Measurements from ENCODE around the gene CRELD1. TPM values are rescaled to one million over a fixed set of nuclear protein-coding genes. Genes with fewer than 3 reads are reported as not detected.

Gene CRELD1
- total RNA-seq, 6 donors from 2014 or later, result 31.7 to 72.3 (median 44.0) TPM

DNA sequence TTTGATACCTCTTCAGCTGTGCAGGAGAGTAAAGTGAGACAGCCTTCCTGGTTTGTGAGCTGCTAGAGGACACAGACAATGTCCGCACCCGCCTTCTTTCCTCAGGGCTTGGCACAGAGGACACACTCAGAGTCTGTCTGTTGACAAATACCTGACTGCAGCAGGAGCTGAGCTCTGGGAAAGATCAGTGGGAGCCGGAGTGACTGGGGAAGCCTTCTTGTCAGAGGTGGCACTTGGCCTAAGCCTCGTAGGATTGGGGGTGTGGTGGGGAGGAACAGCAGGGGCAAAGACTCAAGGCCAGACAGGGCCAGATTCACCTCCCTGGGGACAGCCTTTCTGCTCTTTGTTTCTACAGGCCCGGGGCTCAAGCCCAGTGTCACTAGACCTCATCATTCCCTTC is 20.0 kb upstream of the CRELD1 start:
- no peaks in the 10 kb centered on the region for H3K27me3 ChIP-seq
- 75 to 93% methylated on average over 3 to 5 of the region's 5 CpGs for WGBS, 2 donors

DNA sequence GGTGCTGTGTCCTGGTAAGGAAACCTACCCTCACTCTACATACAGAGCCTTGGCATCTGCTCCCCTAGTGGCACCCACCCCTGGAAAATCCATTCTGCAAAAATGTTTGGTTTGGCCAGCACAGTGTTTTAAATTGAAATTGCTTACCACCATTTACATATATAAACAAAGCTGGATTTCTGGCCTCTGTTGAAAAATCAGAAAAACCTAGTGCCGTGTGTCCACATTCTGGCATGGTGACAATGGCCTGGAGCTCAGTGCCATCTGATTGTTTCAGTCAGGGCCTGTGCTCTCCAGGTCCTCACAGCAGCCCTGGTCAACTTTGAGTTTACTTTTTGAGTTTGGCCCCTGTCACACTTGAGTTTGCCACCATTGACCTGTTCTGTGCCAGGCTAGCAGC is 19.6 kb upstream of the CRELD1 start:
- Histone ChIP-seq H3K36me3 (no peaks in the 10 kb centered on the region), H3K4me3 (no peak overlapping the region), H3K4me1 (peaks cover 33 to 62% (median 41%) of the 10 kb centered on the region in 4 donors), H3K9me3 (no peaks in the 10 kb centered on the region), H3K27ac (peak overlapping the region in 1 of 4 donors; percentile 89), H3K27me3 (no peaks in the 10 kb centered on the region)
- DNase-seq (no peak), ATAC-seq (ENCODE audit: low FRiP score in 2 of 2) (no peak)
- TF ChIP-seq, protein P1, sequence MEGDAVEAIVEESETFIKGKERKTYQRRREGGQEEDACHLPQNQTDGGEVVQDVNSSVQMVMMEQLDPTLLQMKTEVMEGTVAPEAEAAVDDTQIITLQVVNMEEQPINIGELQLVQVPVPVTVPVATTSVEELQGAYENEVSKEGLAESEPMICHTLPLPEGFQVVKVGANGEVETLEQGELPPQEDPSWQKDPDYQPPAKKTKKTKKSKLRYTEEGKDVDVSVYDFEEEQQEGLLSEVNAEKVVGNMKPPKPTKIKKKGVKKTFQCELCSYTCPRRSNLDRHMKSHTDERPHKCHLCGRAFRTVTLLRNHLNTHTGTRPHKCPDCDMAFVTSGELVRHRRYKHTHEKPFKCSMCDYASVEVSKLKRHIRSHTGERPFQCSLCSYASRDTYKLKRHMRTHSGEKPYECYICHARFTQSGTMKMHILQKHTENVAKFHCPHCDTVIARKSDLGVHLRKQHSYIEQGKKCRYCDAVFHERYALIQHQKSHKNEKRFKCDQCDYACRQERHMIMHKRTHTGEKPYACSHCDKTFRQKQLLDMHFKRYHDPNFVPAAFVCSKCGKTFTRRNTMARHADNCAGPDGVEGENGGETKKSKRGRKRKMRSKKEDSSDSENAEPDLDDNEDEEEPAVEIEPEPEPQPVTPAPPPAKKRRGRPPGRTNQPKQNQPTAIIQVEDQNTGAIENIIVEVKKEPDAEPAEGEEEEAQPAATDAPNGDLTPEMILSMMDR (IDR thresholded peaks at IDR 0.05), result no peak
- TF ChIP-seq POLR2AphosphoS5 (IDR thresholded peaks at IDR 0.05), result no peak
- no peak for TF ChIP-seq POLR2A (IDR thresholded peaks at IDR 0.05)
- TF ChIP-seq EP300 (IDR thresholded peaks at IDR 0.05), result no peak
- WGBS, 2 donors, result 60 to 67% methylated on average over 1 of the region's 1 CpG

More for the DNA sequence above, 20.0 kb upstream of the CRELD1 start:
- no peak for DNase-seq
- no peak for TF ChIP-seq POLR2AphosphoS5 (IDR thresholded peaks at IDR 0.05)
- TF ChIP-seq POLR2A (IDR thresholded peaks at IDR 0.05), result no peak
- TF ChIP-seq, protein P1 (IDR thresholded peaks at IDR 0.05), result no peak
- no peak for TF ChIP-seq EP300 (IDR thresholded peaks at IDR 0.05)
- H3K4me1 ChIP-seq, result peaks cover 37 to 66% (median 43%) of the 10 kb centered on the region in 4 donors
- no peaks in the 10 kb centered on the region for H3K9me3 ChIP-seq
- H3K27ac ChIP-seq, result no peak overlapping the region
- no peaks in the 10 kb centered on the region for H3K36me3 ChIP-seq
- no peak for ATAC-seq (ENCODE audit: low FRiP score in 2 of 2)
- no peak overlapping the region for H3K4me3 ChIP-seq

DNA sequence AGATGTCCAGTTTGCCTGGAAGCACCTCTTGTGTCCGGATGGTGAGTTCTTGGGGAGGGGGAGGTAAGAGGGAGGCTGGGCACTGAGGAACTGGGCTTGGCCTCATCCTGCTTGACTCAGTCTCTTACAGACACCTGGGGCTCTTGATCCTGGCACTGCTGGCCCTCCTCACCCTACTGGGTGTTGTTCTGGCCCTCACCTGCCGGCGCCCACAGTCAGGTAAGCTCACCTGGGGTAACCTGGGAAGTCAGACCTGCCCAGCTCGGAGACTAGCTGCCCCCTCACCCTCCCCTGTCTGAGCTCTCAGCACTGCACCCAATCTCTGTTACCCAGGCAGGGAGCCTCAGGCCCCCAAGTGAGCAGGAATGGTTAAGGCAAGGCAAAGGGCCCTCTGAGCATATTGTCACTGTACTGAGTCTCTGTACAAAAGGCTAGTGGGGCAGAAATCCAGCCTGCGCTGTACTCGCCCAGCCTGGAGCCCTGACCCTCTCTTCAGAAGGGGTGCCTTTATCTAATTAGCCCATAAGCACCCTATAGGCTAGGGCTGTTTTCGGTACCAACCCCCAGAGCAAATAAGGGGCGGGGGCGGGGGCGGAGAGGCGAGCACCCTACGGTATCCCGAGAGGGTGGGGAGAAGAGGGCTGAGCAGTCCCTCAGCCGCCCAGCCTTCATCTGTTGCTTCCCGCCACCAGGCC is 18.9 kb upstream of the CRELD1 start:
- Histone ChIP-seq H3K36me3 (peaks cover 0 to 3% (median 0%) of the 10 kb centered on the region in 4 donors), H3K27ac (peak overlapping the region; percentile 79 to 89 (median 86)), H3K4me1 (peaks cover 30 to 57% (median 39%) of the 10 kb centered on the region in 4 donors), H3K27me3 (no peaks in the 10 kb centered on the region), H3K9me3 (no peaks in the 10 kb centered on the region), H3K4me3 (peak overlapping the region; percentile 35 to 79 (median 78))
- ATAC-seq (ENCODE audit: low FRiP score in 2 of 2) (peak in 1 of 2 donors; percentile 0), DNase-seq (no peak)
- WGBS, 2 donors, result 33 to 74% methylated on average over 1 to 6 of the region's 15 CpGs
- TF ChIP-seq EP300 (IDR thresholded peaks at IDR 0.05) (no peak), POLR2A (IDR thresholded peaks at IDR 0.05) (no peak), POLR2AphosphoS5 (IDR thresholded peaks at IDR 0.05) (no peak)
- TF ChIP-seq, protein P1 (IDR thresholded peaks at IDR 0.05), result no peak

DNA sequence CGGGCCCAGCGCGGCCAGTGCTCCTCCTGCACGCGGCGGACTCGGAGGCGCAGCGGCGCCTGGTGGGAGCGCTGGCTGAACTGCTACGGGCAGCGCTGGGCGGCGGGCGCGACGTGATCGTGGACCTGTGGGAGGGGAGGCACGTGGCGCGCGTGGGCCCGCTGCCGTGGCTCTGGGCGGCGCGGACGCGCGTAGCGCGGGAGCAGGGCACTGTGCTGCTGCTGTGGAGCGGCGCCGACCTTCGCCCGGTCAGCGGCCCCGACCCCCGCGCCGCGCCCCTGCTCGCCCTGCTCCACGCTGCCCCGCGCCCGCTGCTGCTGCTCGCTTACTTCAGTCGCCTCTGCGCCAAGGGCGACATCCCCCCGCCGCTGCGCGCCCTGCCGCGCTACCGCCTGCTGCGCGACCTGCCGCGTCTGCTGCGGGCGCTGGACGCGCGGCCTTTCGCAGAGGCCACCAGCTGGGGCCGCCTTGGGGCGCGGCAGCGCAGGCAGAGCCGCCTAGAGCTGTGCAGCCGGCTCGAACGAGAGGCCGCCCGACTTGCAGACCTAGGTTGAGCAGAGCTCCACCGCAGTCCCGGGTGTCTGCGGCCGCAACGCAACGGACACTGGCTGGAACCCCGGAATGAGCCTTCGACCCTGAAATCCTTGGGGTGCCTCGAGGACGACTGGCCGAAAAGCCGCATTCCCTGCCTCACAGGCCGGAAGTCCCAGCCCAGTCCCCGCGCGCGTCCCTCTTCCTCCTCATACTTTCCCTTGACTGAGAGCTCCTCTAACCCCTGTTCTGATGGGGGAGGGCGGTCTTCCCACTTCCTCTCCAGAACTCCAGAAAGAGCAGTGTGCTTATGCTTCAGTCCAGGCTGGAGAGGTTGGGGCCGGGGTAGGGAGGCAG is 18.1 kb upstream of the CRELD1 start:
- WGBS, 2 donors, result 0 to 2% methylated on average over 11 to 36 of the region's 99 CpGs
- H3K4me3 ChIP-seq, result peak overlapping the region; percentile 35 to 79 (median 78)
- no peaks in the 10 kb centered on the region for H3K9me3 ChIP-seq
- peak overlapping the region; percentile 79 to 89 (median 86) for H3K27ac ChIP-seq
- DNase-seq (peak; percentile 74 to 95), ATAC-seq (ENCODE audit: low FRiP score in 2 of 2) (peak; percentile 67 to 81)
- peaks cover 0 to 5% (median under 1%) of the 10 kb centered on the region in 4 donors for H3K36me3 ChIP-seq
- TF ChIP-seq POLR2A (IDR thresholded peaks at IDR 0.05) (peak in 1 of 4 donors; percentile 52), POLR2AphosphoS5 (IDR thresholded peaks at IDR 0.05) (peak in 1 of 2 donors; percentile 37), EP300 (IDR thresholded peaks at IDR 0.05) (no peak)
- TF ChIP-seq, protein P1 (IDR thresholded peaks at IDR 0.05), result peak; percentile 27 to 83 (median 66)
- H3K27me3 ChIP-seq, result no peaks in the 10 kb centered on the region
- peaks cover 30 to 50% (median 39%) of the 10 kb centered on the region in 4 donors for H3K4me1 ChIP-seq
